Trophoblast cell (in vitro differentiated cells and primary cell): ENCODE data around the gene KCNG4.

Source experiments
- DNase-seq, 2 donors: peaks; one replicate each; pipeline ENCODE4 v3.0.0-alpha.2; 2016
- H2AFZ ChIP-seq: 2 replicates; pipeline ENCODE4 v1.6.1; 2013; ENCODE audit warnings: low read length, moderate library complexity, mild to moderate bottlenecking; ENCODE audit not compliant: insufficient read depth, poor library complexity
- H2AK5ac ChIP-seq: 2 replicates; pipeline ENCODE4 v1.6.1; 2013; ENCODE audit warnings: mild to moderate bottlenecking, low read length
- H2BK120ac ChIP-seq: 2 replicates; pipeline ENCODE4 v1.6.1; 2013; ENCODE audit warnings: low read length, mild to moderate bottlenecking, moderate library complexity; ENCODE audit not compliant: insufficient read depth, poor library complexity
- H2BK12ac ChIP-seq: 2 replicates; pipeline ENCODE4 v1.6.1; 2013; ENCODE audit warnings: mild to moderate bottlenecking, low read length, moderate library complexity
- H2BK5ac ChIP-seq: 2 replicates; pipeline ENCODE4 v1.6.1; 2013; ENCODE audit warnings: low read length, low read depth, moderate library complexity, mild to moderate bottlenecking; ENCODE audit not compliant: poor library complexity
- H3K14ac ChIP-seq: 2 replicates; pipeline ENCODE4 v1.6.1; 2013; ENCODE audit warnings: mild to moderate bottlenecking, low read length
- H3K18ac ChIP-seq: 2 replicates; pipeline ENCODE4 v1.6.1; 2013; ENCODE audit warnings: mild to moderate bottlenecking, low read length
- H3K23ac ChIP-seq: 2 replicates; pipeline ENCODE4 v1.6.1; 2013; ENCODE audit warnings: low read length
- H3K27ac ChIP-seq: 2 replicates; pipeline ENCODE4 v1.5.1; 2013; ENCODE audit warnings: low read depth, mild to moderate bottlenecking, inconsistent platforms, low read length, moderate library complexity
- H3K27me3 ChIP-seq: 2 replicates; pipeline ENCODE4 v1.6.1; 2013; ENCODE audit warnings: inconsistent platforms, mild to moderate bottlenecking, low read length, moderate library complexity; ENCODE audit not compliant: insufficient read depth
- H3K36me3 ChIP-seq, 2 experiments: 1 replicate in 1 of 2; 2 replicates in 1 of 2; pipeline ENCODE4 v1.6.1; 2013; ENCODE audit warnings: low read length in 2 of 2, mild to moderate bottlenecking in 2 of 2, moderate library complexity in 1 of 2; ENCODE audit not compliant: insufficient read depth in 2 of 2, control insufficient read depth in 1 of 2
- H3K4ac ChIP-seq: 2 replicates; pipeline ENCODE4 v1.6.1; 2013; ENCODE audit warnings: low read depth, mild to moderate bottlenecking, low read length, moderate library complexity
- H3K4me1 ChIP-seq, 2 experiments: 1 replicate in 1 of 2; 2 replicates in 1 of 2; pipeline ENCODE4 v1.6.1; 2013; ENCODE audit warnings: low read length in 2 of 2, mild to moderate bottlenecking in 2 of 2, moderate library complexity in 1 of 2; ENCODE audit not compliant: insufficient read depth in 2 of 2, control insufficient read depth in 1 of 2
- H3K4me2 ChIP-seq: 2 replicates; pipeline ENCODE4 v1.6.1; 2013; ENCODE audit warnings: inconsistent platforms, mild to moderate bottlenecking, low read length, moderate library complexity
- H3K4me3 ChIP-seq: 2 replicates; pipeline ENCODE4 v1.5.1; 2013; ENCODE audit warnings: mild to moderate bottlenecking, low read depth, low read length, inconsistent platforms
- H3K79me1 ChIP-seq: one replicate; pipeline ENCODE4 v1.6.1; 2013; ENCODE audit warnings: low read length
- H3K79me2 ChIP-seq: 2 replicates; pipeline ENCODE4 v1.6.1; 2013; ENCODE audit warnings: low read length, mild to moderate bottlenecking; ENCODE audit not compliant: control insufficient read depth, insufficient read depth, poor library complexity
- H3K9ac ChIP-seq: 2 replicates; pipeline ENCODE4 v1.6.1; 2013; ENCODE audit warnings: mild to moderate bottlenecking, low read length
- H3K9me3 ChIP-seq: 2 replicates; pipeline ENCODE4 v1.6.1; 2013; ENCODE audit warnings: low read depth, mild to moderate bottlenecking, control low read depth, inconsistent platforms, low read length; ENCODE audit not compliant: insufficient read depth
- H4K12ac ChIP-seq: 2 replicates; pipeline ENCODE4 v1.6.1; 2013; ENCODE audit warnings: low read depth, mild to moderate bottlenecking, low read length, moderate library complexity
- H4K8ac ChIP-seq: 2 replicates; pipeline ENCODE4 v1.6.1; 2013; ENCODE audit warnings: low read depth, mild to moderate bottlenecking, low read length, moderate library complexity
- H4K91ac ChIP-seq: one replicate; pipeline ENCODE4 v1.6.1; 2013; ENCODE audit warnings: low read depth, mild to moderate bottlenecking, low read length, moderate library complexity
- WGBS: extraction: QIAGEN DNeasy Blood & Tissue Kit; methylation state at CpG from one replicate; pipeline ENCODE4 v1.1.7; 2013; ENCODE audit warnings: missing lambda C conversion rate; ENCODE audit not compliant: insufficient read length, insufficient coverage; ENCODE audit errors: extremely low coverage; 5-methylcytosine and 5-hydroxymethylcytosine counted together

KCNG4 gene

GRCh38 chr16:84274515-84274914 lies 34.7 kb upstream of the KCNG4 start:
- H3K79me1 ChIP-seq = no peaks in the 10 kb centered on the region
- H2AFZ ChIP-seq = no peak overlapping the region
- no peak overlapping the region for H4K12ac ChIP-seq
- no peak overlapping the region for H2AK5ac ChIP-seq
- no peak overlapping the region for H3K9ac ChIP-seq
- H2BK5ac ChIP-seq = no peak overlapping the region
- no peaks in the 10 kb centered on the region for H3K4me1 ChIP-seq
- H4K91ac ChIP-seq = no peak overlapping the region
- no peak overlapping the region for H4K8ac ChIP-seq
- no peak for DNase-seq
- H3K27me3 ChIP-seq = no peaks in the 10 kb centered on the region
- no CpG with 5 or more reads among the region's 9 CpGs for WGBS
- no peaks in the 10 kb centered on the region for H3K79me2 ChIP-seq
- H2BK120ac ChIP-seq = no peak overlapping the region
- peaks cover 3% of the 10 kb centered on the region for H3K9me3 ChIP-seq
- no peak overlapping the region for H3K18ac ChIP-seq
- no peak overlapping the region for H3K14ac ChIP-seq
- H2BK12ac ChIP-seq = no peak overlapping the region
- no peak overlapping the region for H3K4me3 ChIP-seq
- no peaks in the 10 kb centered on the region for H3K36me3 ChIP-seq
- H3K4me2 ChIP-seq = no peak overlapping the region
- no peak overlapping the region for H3K4ac ChIP-seq
- no peak overlapping the region for H3K27ac ChIP-seq
- H3K23ac ChIP-seq = no peak overlapping the region

- Histone ChIP-seq H3K9ac (no peak overlapping the region), H3K4me3 (no peak overlapping the region), H2BK12ac (no peak overlapping the region), H3K4ac (no peak overlapping the region), H2BK5ac (no peak overlapping the region), H3K18ac (no peak overlapping the region), H3K4me1 (no peaks in the 10 kb centered on the region), H3K23ac (no peak overlapping the region), H3K14ac (no peak overlapping the region), H2AK5ac (no peak overlapping the region), H2AFZ (no peak overlapping the region), H3K79me1 (no peaks in the 10 kb centered on the region), H3K9me3 (peaks cover 3% of the 10 kb centered on the region), H2BK120ac (no peak overlapping the region), H4K8ac (no peak overlapping the region), H3K36me3 (no peaks in the 10 kb centered on the region), H3K27me3 (no peaks in the 10 kb centered on the region), H3K4me2 (no peak overlapping the region), H4K12ac (no peak overlapping the region), H4K91ac (no peak overlapping the region), H3K27ac (no peak overlapping the region), H3K79me2 (no peaks in the 10 kb centered on the region)
- no peak for DNase-seq
- 100% methylated on average over 1 of the region's 1 CpG for WGBS
Observed at GRCh38 chr16:84272740-84273320, 33.0 kb upstream of the KCNG4 start.

- Histone ChIP-seq H3K14ac (no peak overlapping the region), H3K79me1 (no peaks in the 10 kb centered on the region), H3K4me2 (no peak overlapping the region), H2AK5ac (no peak overlapping the region), H3K4me3 (no peak overlapping the region), H3K4ac (no peak overlapping the region), H4K12ac (no peak overlapping the region), H3K36me3 (no peaks in the 10 kb centered on the region), H3K27me3 (no peaks in the 10 kb centered on the region), H2BK5ac (no peak overlapping the region), H3K18ac (no peak overlapping the region), H3K23ac (no peak overlapping the region), H3K79me2 (no peaks in the 10 kb centered on the region), H2BK120ac (no peak overlapping the region), H3K27ac (no peak overlapping the region), H3K9ac (no peak overlapping the region), H3K4me1 (no peaks in the 10 kb centered on the region), H3K9me3 (peaks cover 3% of the 10 kb centered on the region), H4K8ac (no peak overlapping the region), H4K91ac (no peak overlapping the region), H2AFZ (no peak overlapping the region), H2BK12ac (no peak overlapping the region)
- WGBS = no CpG with 5 or more reads among the region's 4 CpGs
- DNase-seq = no peak
Observed at GRCh38 chr16:84271866-84272265, 32.1 kb upstream of the KCNG4 start.

GRCh38 chr16:84271037-84271436 lies 31.2 kb upstream of the KCNG4 start:
- no peak overlapping the region for H3K9ac ChIP-seq
- H3K4me2 ChIP-seq = no peak overlapping the region
- DNase-seq = no peak
- H3K18ac ChIP-seq = no peak overlapping the region
- no peak overlapping the region for H3K4ac ChIP-seq
- no peak overlapping the region for H3K23ac ChIP-seq
- peaks cover 2% of the 10 kb centered on the region for H3K9me3 ChIP-seq
- no peaks in the 10 kb centered on the region for H3K27me3 ChIP-seq
- H3K27ac ChIP-seq = no peak overlapping the region
- no peaks in the 10 kb centered on the region for H3K79me1 ChIP-seq
- no CpG with 5 or more reads among the region's 1 CpG for WGBS
- H4K8ac ChIP-seq = no peak overlapping the region
- H3K79me2 ChIP-seq = no peaks in the 10 kb centered on the region
- no peak overlapping the region for H2AK5ac ChIP-seq
- H3K4me1 ChIP-seq = peaks cover 0 to 3% of the 10 kb centered on the region in 2 experiments
- H2BK5ac ChIP-seq = no peak overlapping the region
- no peak overlapping the region for H4K12ac ChIP-seq
- no peak overlapping the region for H2BK12ac ChIP-seq
- no peak overlapping the region for H2BK120ac ChIP-seq
- H3K14ac ChIP-seq = no peak overlapping the region
- H3K4me3 ChIP-seq = no peak overlapping the region
- no peak overlapping the region for H4K91ac ChIP-seq
- no peak overlapping the region for H2AFZ ChIP-seq
- H3K36me3 ChIP-seq = no peaks in the 10 kb centered on the region
